Activated gamma-delta T cell treated with Interleukin-2 at 50 U/mL for 16 hours (primary cell): ENCODE measurements around the gene ZNF248.
"Not testable (repeated sequence)": the region's sequence is repeated elsewhere in the genome, so short reads cannot be mapped to it uniquely, and the experiment has no call there.

ENCODE experiments used
- DNase-seq: peaks from one replicate; pipeline ENCODE4 v3.0.0-alpha.2; 2020

ZNF248 gene

DNA sequence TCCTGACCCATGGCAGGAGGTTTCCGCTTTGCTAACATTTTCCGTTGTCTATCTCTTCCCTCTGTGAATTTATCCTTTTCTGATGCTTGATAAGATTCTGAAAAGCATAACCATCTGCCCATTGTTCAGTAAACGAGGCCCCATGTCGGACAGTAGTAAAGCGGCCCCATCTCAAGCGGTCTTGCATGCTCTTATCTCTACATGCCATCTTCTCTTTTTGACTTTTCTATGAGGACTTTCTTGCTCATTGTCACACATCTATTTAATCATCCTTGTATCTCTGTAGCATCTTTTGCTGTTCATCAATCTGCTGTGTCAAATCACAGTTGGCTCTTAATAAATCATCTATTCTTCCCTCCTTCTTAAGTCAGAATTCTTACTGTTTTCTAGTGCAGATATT is 37.6 kb downstream of the ZNF248 start:
- no peak for DNase-seq

DNA sequence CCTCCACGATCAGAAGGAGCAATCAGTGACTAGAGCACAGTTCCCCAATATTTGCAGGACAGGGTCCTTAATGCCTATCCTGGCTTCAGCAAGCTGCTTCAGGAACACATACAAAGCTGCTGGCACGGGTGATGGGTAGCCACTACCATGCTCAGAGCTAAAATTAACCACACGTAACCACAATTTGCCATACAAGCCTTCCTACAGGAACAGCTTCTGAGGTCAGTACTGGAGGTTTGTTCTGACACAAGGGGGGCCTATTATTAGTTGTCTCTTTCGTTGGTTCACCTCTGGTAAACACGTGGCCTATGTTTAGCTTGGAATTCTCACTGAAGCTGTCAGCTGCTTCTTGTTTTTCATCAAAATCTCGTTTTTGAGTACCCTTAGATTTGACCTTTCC is 41.1 kb downstream of the ZNF248 start:
- DNase-seq = no peak

DNA sequence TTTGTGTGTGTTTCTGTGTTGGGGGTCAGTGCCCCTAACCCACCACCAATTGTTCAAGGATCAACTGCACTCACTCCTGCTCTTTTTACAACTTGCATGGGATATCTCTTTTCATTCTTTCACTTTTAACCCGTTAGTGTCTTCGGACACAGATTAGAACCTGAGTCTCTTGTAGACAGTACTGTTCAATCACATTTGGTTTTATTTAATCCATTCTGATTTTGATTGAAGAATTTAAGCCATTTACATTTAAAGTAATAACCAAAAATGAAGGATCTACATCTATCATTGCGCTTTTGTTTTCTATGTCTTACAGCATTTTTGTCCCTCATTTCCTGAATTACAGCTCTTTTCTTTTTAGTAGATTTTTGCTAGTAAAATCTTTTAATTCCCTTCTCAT is 43.6 kb downstream of the ZNF248 start:
- no peak for DNase-seq

DNA sequence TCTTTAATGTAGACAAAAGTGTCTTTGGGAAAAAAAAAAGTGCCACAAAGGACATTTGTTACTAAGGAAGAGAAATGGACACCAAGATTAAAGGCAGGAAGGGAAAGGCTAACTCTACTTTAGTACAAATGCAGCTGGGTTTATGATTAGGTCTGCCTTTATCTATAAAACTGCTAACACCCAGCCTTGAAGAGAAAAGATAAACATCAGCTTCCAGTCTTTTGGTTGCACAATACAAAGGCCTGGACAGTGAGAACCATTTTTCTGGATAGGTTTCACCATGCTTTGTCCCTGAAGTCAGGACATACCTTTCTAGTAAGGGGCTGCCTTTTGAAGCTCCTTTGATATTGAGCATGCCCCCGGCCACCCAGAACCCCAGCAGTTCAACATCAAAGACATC is 45.1 kb downstream of the ZNF248 start:
- no peak for DNase-seq

DNA sequence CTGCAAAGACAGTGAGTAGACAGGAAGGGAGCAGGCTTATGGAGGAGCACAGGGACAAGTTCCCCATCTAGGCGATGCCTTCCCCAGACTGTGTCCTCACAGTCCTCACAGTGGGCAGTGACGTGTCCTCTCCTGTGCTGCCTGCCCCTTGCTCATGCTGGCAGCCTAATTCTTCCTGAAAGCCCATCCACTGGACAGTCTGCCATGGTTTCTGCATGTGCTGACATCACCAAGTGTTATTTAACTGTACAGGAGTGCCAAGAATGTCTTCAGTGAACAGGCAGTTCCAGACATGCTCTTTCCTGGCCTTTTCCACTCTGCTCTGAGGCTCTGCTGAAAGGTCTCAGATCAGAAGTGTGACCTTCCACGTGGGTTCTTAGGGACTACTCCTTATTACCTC is 54.1 kb downstream of the ZNF248 start:
- DNase-seq = no peak

DNA sequence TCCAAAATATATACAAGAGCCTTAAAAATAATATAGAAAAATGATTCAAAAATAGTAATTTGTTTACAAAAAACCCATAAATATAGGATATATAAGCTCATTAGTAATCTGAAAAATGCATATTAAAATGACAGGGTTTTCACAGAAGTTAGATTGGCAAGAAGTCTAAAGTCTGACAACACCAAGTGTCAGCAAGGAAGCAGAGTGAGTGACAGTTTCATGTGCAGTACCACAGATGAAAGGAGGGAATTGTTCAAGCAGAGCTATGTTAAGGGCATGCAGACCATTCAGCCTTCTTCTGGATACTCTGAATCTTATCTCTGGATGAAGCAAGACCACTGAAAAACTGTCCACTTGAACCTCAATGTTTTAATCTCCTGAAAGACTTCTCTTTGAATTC is 55.9 kb downstream of the ZNF248 start:
- no peak for DNase-seq

DNA sequence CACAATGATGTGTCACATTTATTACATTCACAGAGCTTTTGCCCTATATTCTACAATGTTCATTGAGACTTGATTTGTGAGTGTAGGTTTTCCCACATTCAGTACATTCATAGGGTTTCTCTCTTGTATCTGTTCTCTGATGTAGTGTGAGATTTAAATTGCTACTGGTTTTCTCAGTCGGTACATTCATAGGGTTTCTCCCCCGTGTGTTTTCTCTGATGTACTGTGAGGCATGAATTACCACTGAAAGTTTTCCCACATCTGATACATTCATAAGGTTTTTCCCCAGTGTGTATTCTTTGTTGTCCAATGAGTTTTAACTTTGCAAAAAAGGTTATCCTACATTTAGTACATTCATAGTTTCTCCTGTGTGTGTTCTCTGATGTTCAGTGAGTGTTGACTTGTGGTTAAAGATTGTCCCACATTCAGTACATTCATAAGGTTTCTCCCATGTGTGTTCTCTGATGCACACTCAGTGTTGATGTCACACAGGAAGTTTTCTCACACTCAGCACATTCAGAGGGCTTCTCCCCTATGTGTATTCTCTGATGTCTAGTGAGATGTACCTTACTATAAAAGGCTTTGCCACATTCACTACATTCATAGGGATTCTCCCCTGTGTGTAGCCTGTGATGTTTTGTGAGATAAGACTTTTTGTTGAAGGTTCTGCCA is 63.0 kb downstream of the ZNF248 start:
- no peak for DNase-seq

DNA sequence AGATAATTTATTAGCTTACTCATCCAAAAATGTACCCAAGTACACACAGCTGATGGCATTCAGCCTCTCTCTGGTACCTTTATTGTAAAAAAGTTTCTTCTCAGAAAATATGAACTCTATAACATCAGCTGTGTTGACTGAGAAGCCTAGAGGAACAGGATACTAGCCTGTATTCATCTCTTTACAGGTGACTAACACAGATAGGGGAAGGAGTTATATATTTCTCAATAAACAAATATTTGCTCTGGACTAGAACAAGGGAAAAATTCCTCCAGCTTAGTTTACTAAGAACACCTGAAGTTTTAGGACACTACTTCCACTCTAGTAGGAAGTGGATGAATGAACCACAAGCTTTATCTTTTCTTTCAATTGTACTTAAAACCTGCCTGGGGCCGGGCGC is 67.8 kb downstream of the ZNF248 start:
- DNase-seq = no peak

DNA sequence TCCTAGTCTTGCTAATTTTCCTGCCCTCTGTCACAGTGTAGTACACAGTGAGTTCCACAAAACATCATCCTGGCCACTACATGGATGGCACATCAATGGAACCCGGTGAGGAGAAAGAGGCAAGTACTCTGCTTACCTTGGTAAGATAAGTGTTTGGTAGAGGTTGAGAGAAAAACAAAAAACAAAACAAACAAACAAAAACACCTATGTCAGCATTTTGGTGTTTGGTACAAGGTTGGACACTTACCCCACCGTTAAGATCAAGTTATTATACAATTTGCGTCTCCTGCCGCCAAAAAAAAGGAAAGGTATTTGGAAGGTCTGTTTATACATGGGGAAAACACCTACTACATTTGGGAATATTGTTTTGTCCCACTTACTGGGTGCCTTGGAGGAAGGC is 72.7 kb downstream of the ZNF248 start:
- DNase-seq = no peak

DNA sequence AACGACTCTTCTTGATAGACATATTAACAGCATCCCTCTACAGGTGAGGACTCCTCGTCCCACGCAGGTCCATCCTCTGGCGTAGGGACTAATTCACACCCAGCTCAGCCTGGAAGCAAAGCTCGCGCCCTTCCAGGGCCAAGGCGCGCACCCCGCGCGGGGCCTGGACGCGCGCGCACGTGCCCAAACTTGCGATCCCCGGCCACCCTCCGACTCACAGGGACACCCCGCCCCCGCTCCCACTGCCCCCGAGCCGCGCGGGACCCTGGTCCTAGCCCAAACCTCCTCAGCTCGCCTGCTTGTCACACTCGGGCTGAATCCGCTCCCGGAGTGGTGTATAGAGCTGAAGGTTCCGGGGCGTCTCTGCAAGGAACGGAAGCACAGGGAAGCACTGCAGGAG is 76.9 kb downstream of the ZNF248 start:
- no peak for DNase-seq

DNA sequence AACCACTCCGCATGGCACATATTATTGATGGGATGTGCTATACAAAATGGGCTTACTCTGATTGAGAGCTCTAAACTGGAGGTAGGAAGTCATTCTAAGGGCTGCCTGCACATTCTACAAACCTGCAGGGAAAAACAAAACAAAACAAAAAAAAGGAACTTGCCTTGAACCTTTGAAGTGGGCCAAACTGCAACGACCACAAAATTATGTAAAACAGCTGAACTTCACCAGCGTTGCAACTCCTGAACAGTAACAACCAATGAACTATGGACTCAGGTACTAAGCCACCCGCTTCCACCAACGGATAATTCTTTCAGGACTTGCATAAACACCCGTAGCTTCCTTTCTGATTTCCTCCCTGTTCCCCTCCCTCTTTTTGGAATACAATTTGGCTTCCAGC is 80.4 kb downstream of the ZNF248 start:
- DNase-seq = no peak

DNA sequence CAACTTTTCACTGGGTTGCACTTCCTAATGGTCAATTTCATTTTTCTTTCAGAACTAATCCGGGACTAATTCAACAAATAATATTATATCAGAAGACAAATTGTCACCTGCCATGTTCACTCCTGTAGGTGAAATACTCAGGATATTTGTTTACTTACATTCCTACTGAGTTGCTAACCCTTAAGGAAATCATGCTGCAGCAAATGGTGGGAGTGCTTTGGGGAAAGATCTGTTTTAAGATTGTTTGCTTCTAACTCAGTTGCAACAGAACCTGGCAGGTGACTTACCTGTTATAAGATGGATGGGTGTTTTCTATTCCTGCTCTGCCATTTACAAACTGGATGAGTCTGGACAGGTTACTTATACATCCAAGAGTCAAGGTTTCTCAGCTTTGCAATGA is 81.8 kb downstream of the ZNF248 start:
- DNase-seq = no peak

DNA sequence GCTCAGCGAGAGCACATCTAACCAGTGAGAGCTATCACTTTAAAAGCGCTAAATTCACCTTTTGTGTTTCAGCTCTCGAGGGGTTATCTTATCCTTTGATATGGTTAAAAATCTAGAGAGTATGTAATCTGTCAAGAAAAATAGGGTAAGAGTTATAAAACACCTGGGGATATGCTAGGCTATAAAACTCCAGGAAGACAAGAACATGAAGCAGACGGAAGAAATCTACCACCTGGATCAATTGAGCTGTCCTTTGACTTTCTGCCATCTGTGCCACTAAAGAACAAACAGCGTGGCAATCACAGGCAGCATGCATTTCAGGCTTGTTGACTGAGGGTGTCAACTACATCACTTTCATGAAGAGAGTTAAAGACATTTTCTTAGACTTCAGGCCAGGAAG is 83.1 kb downstream of the ZNF248 start:
- DNase-seq = no peak

DNA sequence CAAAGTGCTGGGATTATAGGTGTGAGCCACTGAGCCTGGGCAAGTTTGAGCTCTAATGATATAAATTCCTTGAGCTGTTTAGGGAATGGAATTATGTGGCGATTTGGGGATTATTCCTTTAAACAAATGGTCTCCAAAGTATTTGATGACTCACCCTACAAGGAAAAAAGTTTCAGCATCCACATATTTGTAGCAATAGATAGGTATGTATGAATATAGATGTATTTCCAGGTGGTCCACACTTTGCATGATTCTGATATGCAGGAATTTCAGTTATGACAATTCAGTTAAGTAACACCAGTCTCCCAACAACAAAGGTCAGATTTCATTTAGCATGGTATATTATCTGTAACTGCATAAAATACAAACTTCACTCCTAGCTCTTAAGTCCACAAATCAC is 92.2 kb downstream of the ZNF248 start:
- no peak for DNase-seq

DNA sequence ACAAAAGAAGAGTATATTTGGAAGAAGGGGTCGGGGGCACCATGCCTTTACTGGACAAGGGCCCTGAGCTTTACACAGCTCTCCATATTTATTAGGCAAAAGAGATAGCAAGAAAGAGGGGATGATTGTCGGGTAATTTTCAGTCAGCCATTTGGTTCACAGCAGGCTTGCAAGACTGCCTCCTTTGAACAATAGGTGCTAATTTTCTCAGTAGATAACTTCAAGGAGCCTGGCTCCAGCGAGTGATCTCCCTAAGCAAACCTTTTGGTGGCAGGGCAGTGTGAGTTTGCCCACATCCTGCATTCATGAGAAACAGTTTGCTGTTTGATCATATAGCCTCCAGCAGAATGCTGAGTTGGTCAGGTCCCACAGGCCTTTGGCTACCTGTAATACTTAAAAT is 94.3 kb downstream of the ZNF248 start:
- no peak for DNase-seq

DNA sequence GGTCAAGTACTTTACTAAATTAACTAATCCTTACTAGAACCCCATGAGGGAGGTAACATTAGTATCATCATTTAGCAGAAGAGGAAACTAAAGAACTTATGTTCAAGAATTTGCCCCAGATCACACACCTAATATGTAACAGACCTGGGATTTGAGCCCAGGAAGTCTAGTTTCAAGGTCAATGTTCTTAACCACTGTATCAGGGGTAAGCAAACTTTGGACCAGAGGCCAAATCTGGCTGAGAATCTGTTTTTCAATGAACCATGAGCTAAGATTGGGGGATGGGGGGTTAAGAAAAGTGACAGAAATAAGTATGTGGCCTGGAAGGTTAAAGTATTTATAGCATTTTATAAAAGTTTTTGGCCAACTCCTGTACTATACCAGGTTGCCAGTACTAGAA is 95.1 kb downstream of the ZNF248 start:
- no peak for DNase-seq

DNA sequence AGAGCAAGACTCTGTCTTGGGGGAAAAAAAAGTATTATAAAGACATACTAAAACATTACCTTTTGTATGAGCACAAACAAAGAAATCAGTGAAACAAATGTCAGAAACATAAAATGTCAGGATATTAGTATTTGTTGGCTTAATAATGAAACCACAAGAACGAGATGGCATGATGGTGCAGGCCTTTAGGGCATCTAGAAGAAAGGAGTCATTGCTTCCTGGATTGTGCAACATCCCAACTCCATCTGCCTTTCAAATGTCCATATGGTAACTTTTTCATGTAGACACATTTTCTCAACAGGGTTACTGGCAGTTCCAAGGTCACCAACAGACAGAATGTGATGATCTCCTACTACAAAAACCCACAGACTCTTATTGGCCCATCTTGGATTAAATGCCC is 96.6 kb downstream of the ZNF248 start:
- DNase-seq = no peak

DNA sequence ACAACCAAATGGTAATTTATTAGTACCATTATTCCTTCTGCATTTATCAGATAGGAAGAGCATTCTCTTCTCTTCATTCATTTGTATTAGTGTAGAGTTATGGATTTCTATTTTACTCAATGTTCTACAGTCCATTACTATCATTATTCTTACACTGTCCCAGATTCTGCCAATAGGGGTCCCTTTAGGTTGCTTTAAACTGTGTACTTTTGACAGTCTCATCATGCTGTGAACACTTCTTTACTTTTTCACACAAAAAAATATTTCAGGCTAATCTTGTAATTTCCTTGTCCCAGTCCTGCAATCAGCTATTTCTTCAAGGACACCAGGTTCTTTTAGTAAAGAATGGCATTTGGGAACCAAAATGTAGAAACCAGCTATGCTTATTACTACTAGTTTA is 99.3 kb downstream of the ZNF248 start:
- no peak for DNase-seq

DNA sequence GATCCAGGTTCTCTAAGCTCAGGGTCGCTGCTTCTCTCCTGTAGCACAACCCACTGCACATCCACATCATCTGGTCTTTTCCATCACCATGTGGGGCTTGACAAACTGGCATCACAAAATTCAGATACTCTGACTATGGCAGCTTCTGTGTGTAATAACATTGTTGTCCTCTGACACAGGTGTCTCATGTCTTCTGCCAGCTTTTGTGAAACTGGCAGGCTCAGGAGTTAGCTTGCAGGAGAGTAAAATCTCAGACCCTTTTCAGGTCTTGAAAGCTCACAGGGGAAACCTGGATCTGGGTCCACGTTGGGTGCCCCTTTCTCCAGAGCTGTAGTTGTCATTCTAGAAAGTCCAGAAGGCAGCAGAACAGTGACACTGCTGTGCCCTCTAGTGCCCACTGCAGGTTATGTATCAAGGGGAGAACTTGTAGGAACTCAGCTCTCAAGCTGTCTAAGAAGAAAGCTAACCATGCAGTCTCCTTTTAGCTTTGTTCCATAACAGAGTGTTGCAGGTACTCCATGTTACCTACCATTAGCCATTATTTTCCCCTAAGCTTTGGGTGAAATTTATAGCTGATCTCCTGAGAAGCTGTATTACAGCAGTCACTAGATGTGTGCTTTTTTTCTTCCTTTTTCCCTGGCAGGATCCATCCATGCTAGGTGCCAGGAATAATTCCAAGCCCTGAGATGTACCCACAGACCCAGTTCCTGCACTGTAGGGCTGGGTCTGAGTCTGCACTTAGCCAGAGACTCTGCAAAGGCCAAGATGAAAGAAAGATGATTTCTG is 102.7 kb downstream of the ZNF248 start:
- DNase-seq = no peak

DNA sequence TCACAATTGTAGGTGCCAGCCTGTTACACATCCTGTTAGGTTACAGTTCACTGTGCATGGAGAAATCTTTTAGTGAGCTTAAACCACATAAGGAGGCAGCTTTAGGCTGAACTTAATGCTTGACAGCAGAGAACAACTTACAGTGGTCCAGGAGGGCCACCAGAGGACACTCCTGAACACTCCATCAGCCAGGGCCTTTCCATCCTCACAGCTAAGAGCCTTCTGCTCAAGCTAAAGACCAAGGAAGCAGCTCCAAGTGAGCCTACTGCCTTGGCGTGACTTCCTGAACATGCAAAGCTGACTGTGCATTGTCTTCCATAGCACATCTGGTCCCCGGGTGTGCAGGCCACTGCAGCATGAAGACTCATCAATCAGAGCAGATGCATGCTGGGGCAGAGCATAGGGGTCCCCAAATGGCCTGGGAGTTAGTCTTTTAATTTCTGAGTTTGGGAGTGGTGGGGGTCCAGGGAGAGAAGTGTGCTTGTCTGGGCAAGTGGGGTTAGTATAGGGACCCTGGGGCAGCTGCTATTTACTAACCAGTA is 105.0 kb downstream of the ZNF248 start:
- DNase-seq = no peak

DNA sequence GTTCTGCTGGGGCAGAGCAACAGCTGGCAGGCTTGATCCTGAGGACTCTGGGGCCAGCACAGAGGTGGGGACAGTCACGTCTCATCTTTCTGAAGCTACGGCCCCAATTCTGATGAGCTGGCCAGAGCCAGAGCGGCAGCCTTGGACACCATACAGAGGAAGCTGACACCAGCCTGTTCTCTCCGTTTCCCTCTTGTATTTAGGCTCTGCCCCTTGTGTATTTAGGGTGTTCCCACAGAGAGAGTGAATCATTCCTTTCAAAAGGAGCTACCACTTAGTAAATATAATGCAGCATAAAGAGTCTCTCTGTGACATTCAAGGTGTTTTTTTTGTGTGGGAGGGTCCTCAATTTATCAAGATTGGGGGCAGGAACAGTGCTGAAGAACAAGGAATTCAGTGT is 109.2 kb downstream of the ZNF248 start:
- DNase-seq = no peak

DNA sequence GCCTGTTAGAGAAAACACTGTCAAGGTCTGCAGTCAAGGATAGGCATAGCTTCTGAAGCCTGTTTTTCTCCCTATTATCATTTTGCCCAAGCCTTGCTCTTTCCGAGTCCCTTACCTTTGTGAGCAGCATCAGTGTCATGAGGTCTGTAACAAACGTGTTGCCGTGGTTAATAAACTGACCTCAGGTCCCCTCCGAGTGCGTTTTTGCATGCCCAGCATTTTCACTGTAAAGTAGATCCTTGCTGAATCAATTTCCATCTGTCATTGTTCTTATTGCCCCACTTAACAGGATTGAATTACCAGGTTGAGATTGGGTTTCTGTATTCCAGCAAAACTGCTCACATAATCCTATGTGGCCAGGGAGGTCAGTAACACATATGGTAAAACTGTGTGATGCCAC is 110.3 kb downstream of the ZNF248 start:
- DNase-seq = no peak

DNA sequence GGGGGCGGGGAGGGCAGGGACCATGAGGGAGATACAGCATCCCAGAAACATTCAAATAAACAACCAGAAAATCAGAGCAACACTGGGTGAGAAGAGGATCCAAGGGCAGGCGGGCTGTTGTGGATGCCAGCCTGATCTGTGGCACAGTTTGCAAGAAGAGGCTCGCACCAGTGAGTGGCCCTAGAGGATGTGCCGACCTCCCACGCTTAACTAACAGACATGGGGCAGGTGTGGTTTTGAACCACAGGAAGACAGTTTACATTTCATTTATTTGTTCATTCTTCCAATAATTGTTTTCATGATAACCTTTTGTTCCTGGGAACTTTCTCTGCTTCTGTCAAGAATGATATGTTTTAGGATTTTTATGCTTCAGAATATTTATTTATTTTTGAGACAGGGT is 115.6 kb downstream of the ZNF248 start:
- no peak for DNase-seq

DNA sequence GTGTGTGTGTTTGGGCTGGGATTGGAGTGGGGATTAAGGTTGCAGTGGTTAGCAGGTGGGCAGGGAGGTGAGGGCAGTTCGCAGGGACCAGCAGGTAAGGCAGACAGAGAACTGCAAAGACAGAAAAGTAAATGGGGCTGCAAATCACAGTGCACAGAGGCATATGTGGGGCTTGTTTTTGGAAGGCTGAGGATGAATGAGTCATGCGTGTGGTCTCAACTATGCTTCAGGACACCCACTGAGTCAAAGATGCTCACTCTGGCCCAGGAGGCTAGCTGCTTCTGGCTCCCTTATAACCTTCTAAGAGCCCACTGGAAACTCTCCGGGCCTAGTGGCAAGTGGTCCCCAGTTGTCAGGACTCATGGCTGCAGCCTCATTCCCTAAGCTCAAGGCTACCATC is 118.2 kb downstream of the ZNF248 start:
- DNase-seq = no peak

DNA sequence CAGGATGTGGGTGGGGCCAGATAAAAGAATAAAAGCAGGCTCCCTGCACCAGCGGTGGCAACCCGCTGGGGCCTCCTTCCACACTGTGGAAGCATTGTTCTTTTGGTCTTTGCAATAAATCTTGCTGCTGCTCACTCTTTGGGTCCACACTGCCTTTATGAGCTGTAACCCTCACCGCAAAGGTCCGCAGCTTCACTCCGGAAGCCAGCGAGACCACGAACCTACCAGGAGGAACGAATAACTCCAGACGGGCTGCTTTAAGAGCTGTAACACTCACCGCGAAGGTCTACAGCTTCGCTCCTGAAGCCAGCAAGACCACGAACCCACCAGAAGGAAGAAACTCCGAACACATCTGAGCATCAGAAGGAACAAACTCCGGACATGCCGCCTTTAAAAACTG is 119.2 kb downstream of the ZNF248 start:
- not testable (repeated sequence) for DNase-seq
